OCI-LY1 (cell line): Measurements from ENCODE around the gene PRKG1.

ENCODE experiments used
- CTCF ChIP-seq: fragments of 200-600 bp; sonication (generic), shearing (Covaris generic); IDR thresholded peaks from 2 replicates; pipeline ENCODE4 v1.5.1; 2017; ENCODE audit warnings: mild to moderate bottlenecking, antibody characterized with exemption, low read length, moderate library complexity, mixed read lengths
- EZH2 ChIP-seq: fragments of 200-600 bp; sonication (generic), shearing (Covaris generic); IDR thresholded peaks from 2 replicates; pipeline ENCODE4 v1.8.0; 2017; ENCODE audit warnings: borderline replicate concordance, mixed run types, mild to moderate bottlenecking, antibody characterized with exemption, low read length, moderate library complexity, mixed read lengths

GRCh38 chr10:51629934-51630639, 555.8 kb downstream of the PRKG1 start:
- TF ChIP-seq CTCF (no peak), EZH2 (no peak)
